HepG2 (cell line): ENCODE data around the gene FGD2. TPM values are rescaled to one million over a fixed set of nuclear protein-coding genes. Genes with fewer than 3 reads are reported as not detected.

Experiments
- CAMTA2 ChIP-seq: sonication (generic); formaldehyde crosslinking; IDR thresholded peaks from 2 replicates; pipeline ENCODE4 v1.4.0; 2020; ENCODE audit warnings: mild to moderate bottlenecking, missing genetic modification reagents, borderline replicate concordance
- CCAR2 ChIP-seq: fragments of 200-400 bp; formaldehyde crosslinking; optimal IDR thresholded peaks from 2 replicates; pipeline ENCODE3; 2018; ENCODE audit warnings: low read depth, mild to moderate bottlenecking, low read length, moderate library complexity
- FIP1L1 ChIP-seq: fragments of 200-400 bp; formaldehyde crosslinking; IDR thresholded peaks from 2 replicates; pipeline ENCODE4 v1.6.1; 2018; ENCODE audit warnings: low read depth, mild to moderate bottlenecking, low read length, moderate library complexity, borderline replicate concordance; ENCODE audit not compliant: insufficient read depth
- FOXK1 ChIP-seq: sonication (generic); formaldehyde crosslinking; IDR thresholded peaks from 2 replicates; pipeline ENCODE4 v1.4.0; 2020; ENCODE audit warnings: low read depth, missing genetic modification reagents, borderline replicate concordance
- KAT2B ChIP-seq: fragments of 150-350 bp; IDR thresholded peaks from 2 replicates; pipeline ENCODE4 v1.6.1; 2014; ENCODE audit warnings: low read depth, low read length, borderline replicate concordance
- PCBP2 ChIP-seq: fragments of 200-400 bp; formaldehyde crosslinking; optimal IDR thresholded peaks from 2 replicates; pipeline ENCODE3; 2018; ENCODE audit warnings: low read length, low read depth; ENCODE audit not compliant: poor library complexity, severe bottlenecking
- TBL1XR1 ChIP-seq: fragments of 150-350 bp; IDR thresholded peaks from 2 replicates; pipeline ENCODE4 v1.6.1; 2014; ENCODE audit warnings: borderline replicate concordance, low read length; ENCODE audit not compliant: partially characterized antibody
- ZBTB40 ChIP-seq, 2 experiments: fragments of 450-650 bp in 1 of 2; sonication (generic) in 1 of 2; formaldehyde crosslinking in 1 of 2; IDR thresholded peaks; 2 replicates each; pipeline versions ENCODE4 v1.6.1 to v1.8.0; 2016 to 2022; ENCODE audit warnings: antibody characterized with exemption in 1 of 2, mild to moderate bottlenecking in 1 of 2, missing genetic modification reagents in 1 of 2
- ZHX2 ChIP-seq, 2 experiments: sonication (generic) in 1 of 2; formaldehyde crosslinking in 1 of 2; IDR thresholded peaks; 2 replicates each; pipeline versions ENCODE4 v1.6.1 to v1.9.0; 2014 to 2022; ENCODE audit warnings: antibody characterized with exemption in 1 of 2, borderline replicate concordance in 1 of 2, inconsistent platforms in 1 of 2, low read depth in 1 of 2, missing genetic modification reagents in 1 of 2
- ZNF446 ChIP-seq: sonication (generic); formaldehyde crosslinking; IDR thresholded peaks from 2 replicates; pipeline ENCODE4 v1.5.0; 2020; ENCODE audit warnings: mild to moderate bottlenecking, missing genetic modification reagents
- ZSCAN25 ChIP-seq: sonication (generic); formaldehyde crosslinking; IDR thresholded peaks from 2 replicates; pipeline ENCODE4 v1.8.0; 2022; ENCODE audit warnings: mild to moderate bottlenecking, missing genetic modification reagents
- polyA plus RNA-seq, 8 experiments: library from polyadenylated mRNA; depleted of rRNA in 3 of 8; stranded (reverse) in 7 of 8; unstranded in 1 of 8; fragments of >200 nt; fragmentation: Illumina TruSeq in 4 of 8; extraction: Trizol in 4 of 8; gene quantifications; 2 replicates each; pipeline versions ENCODE4 v1.2.1 to v1.2.3, GENCODE V29; 2011 to 2016; ENCODE audit warnings: low read depth in 4 of 8, missing spikeins in 1 of 8, mixed read lengths in 1 of 8; ENCODE audit not compliant: insufficient read depth in 1 of 8
- total RNA-seq, 5 experiments: library from RNA; depleted of rRNA; stranded (reverse); fragments of >200 nt; fragmentation: Illumina TruSeq; extraction: Trizol; gene quantifications; 2 replicates each; pipeline ENCODE4 v1.2.3, GENCODE V29; 2016; ENCODE audit warnings: low read depth in 1 of 5

FGD2 gene
- total and polyA plus RNA-seq, 2 of the 13 experiments (the other 11 are each of a cell fraction or from before 2014, with no cell fraction given), result not detected

GRCh38 chr6:37051138-37052026, 45.9 kb downstream of the FGD2 start (continued):
- no peak for TF ChIP-seq ZHX2 (IDR thresholded peaks at IDR 0.05; ENCODE audit: low read depth)
- TF ChIP-seq ZHX2 (CRISPR knock-in tag; IDR thresholded peaks at IDR 0.05; ENCODE audit: borderline replicate concordance), result no peak
- TF ChIP-seq ZSCAN25 (CRISPR knock-in tag), result peak; percentile 60
- no peak for TF ChIP-seq PCBP2
- TF ChIP-seq CAMTA2 (CRISPR knock-in tag), result peak; percentile 82; the same call in 1 of the 2 replicates
- no peak for TF ChIP-seq ZBTB40 (IDR thresholded peaks at IDR 0.05)
- peak; percentile 67; the same call in 1 of the 2 replicates for TF ChIP-seq ZBTB40 (CRISPR knock-in tag; IDR thresholded peaks at IDR 0.05)
- peak; percentile 50 for TF ChIP-seq TBL1XR1
- TF ChIP-seq CCAR2, result no peak
- TF ChIP-seq ZNF446, result no peak
- peak; percentile 41; the same call in 1 of the 2 replicates for TF ChIP-seq FOXK1 (CRISPR knock-in tag)
- TF ChIP-seq FIP1L1, result no peak
- no peak for TF ChIP-seq KAT2B
